Esophagus squamous epithelium (tissue), 4 donors: ENCODE measurements around the gene GNAI1.

ENCODE experiments used
- CTCF ChIP-seq, 6 experiments: fragments of 450-650 bp in 4 of 6; fragments of 200-600 bp in 2 of 6; sonication (generic) in 2 of 6; IDR thresholded peaks; one replicate each; pipeline ENCODE4 v1.5.1; 2016 to 2019; ENCODE audit warnings: antibody characterized with exemption in 6 of 6, mild to moderate bottlenecking in 4 of 6, moderate library complexity in 4 of 6
- POLR2A ChIP-seq, 4 donors: fragments of 450-650 bp; IDR thresholded peaks; one replicate each; pipeline ENCODE4 v1.6.1; 2017; ENCODE audit warnings: antibody characterized with exemption in 4 of 4, mild to moderate bottlenecking in 4 of 4, moderate library complexity in 3 of 4

- TF ChIP-seq CTCF (IDR thresholded peaks at IDR 0.05) (no peak), POLR2A (IDR thresholded peaks at IDR 0.05) (no peak)
Observed at GRCh38 chr7:80093349-80093748, 41.3 kb upstream of the GNAI1 start.
